GM18868 (cell line): ENCODE data around the gene CERS6.

Experiments used
- ATAC-seq: cut with Tn5 transposase; IDR thresholded peaks from one replicate; pipeline ENCODE4 v1.9.1; 2021; ENCODE audit warnings: mild to moderate bottlenecking, moderate library complexity; ENCODE audit not compliant: unreplicated experiment

Gene CERS6

GRCh38 chr2:168528469-168528868 is 72.4 kb downstream of the CERS6 start:
- no peak for ATAC-seq

GRCh38 chr2:168529054-168529833 is 73.2 kb downstream of the CERS6 start:
- no peak for ATAC-seq

GRCh38 chr2:168529900-168530561 is 74.0 kb downstream of the CERS6 start:
- no peak for ATAC-seq

GRCh38 chr2:168530982-168531622 is 75.0 kb downstream of the CERS6 start:
- peak; percentile 45 for ATAC-seq

GRCh38 chr2:168534926-168535325 is 78.9 kb downstream of the CERS6 start:
- ATAC-seq, result no peak

- ATAC-seq, result no peak
These were observed 80.9 kb downstream of the CERS6 start for GRCh38 chr2:168536925-168537466.

GRCh38 chr2:168538133-168538532 is 82.1 kb downstream of the CERS6 start:
- no peak for ATAC-seq

- ATAC-seq, result no peak
These were observed 82.5 kb downstream of the CERS6 start for GRCh38 chr2:168538534-168538933.

- no peak for ATAC-seq
These were observed 83.9 kb downstream of the CERS6 start for GRCh38 chr2:168539945-168540344.

- no peak for ATAC-seq
These were observed 85.8 kb downstream of the CERS6 start for GRCh38 chr2:168541858-168542257.

GRCh38 chr2:168543037-168543436 is 87.0 kb downstream of the CERS6 start:
- ATAC-seq, result no peak

- no peak for ATAC-seq
These were observed 87.9 kb downstream of the CERS6 start for GRCh38 chr2:168543935-168544334.

GRCh38 chr2:168545439-168546082 is 89.5 kb downstream of the CERS6 start:
- ATAC-seq, result no peak

- no peak for ATAC-seq
These were observed 94.6 kb downstream of the CERS6 start for GRCh38 chr2:168550670-168551069.

GRCh38 chr2:168552450-168552856 is 96.4 kb downstream of the CERS6 start:
- ATAC-seq, result peak; percentile 100

- no peak for ATAC-seq
These were observed 99.2 kb downstream of the CERS6 start for GRCh38 chr2:168555283-168555682.

GRCh38 chr2:168559187-168559586 is 103.1 kb downstream of the CERS6 start:
- no peak for ATAC-seq

- peak; percentile 61 for ATAC-seq
These were observed 104.9 kb downstream of the CERS6 start for GRCh38 chr2:168560817-168561499.

- no peak for ATAC-seq
These were observed 105.9 kb downstream of the CERS6 start for GRCh38 chr2:168561991-168562390.

GRCh38 chr2:168562971-168563370 is 106.9 kb downstream of the CERS6 start:
- no peak for ATAC-seq

GRCh38 chr2:168564641-168565040 is 108.6 kb downstream of the CERS6 start:
- no peak for ATAC-seq
